HG03139 (cell line): Measurements from ENCODE around the gene LRP8.
"Not testable (repeated sequence)": the region's sequence is repeated elsewhere in the genome, so short reads cannot be mapped to it uniquely, and the experiment has no call there.

ENCODE experiments used
- ATAC-seq: cut with Tn5 transposase; IDR thresholded peaks from one replicate; pipeline ENCODE4 v1.9.1; 2021; ENCODE audit not compliant: unreplicated experiment

The LRP8 gene

DNA sequence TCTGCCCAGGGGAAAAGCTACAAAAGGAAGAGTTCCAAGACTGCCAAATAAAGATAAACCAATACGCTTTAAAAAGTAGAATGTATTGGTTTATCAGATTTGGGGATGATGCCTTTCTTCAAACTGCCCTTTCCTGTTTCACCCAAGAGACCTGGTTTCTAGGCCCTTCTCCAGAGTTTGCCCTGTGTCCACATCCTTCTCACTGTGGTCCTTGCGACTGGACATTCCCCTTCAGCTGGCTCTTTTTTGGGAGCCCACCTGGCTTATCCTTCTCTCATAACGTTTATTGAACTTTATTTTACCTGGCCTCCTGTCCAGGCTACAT is 106.9 kb downstream of the LRP8 start:
- no peak for ATAC-seq

DNA sequence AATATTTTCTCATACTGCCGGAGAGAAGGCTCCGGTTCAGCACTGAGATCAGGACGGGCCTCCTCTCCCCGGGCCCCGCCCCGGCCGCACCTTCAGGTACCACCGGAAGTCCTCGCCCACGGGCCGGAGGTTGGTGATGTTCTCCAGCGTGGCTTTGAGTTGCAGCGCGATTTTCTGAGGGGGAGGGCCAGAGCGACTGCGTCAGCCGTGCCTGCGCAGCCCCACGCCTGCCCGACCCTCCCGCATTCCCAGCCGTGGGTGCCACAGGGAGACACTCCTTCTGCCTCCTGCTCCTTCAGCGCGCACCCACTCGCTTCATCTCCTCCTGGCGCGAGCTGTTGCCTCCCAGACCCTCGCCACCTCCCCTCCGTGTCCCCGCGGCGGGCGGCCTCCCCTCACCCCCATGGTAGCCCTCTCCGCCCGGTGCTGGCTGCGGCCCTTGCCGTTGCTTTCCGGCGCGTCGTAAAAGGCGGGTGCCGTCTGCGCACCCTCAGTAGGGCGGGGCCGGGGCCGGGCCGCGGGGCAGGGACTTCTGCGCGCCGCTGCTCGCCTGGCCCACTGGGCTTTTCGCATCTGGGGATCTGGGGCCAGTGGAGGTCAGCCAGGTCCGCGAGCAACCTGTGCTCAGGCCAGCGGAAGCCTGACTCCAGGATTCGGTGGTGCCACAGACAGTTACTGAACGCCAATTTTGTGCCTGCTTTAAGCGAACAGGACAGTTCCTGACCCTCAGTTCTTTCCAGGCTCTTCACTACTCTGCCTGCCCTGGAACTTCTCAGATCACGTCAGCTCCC is 107.5 kb downstream of the LRP8 start, which contains the start of gene CZIB:
Gene CZIB, minus strand, starts transcription at position 464 of the 791 bp plus-strand sequence. Its CDS starts 59 bp downstream, at position 405.
- peak; percentile 91 for ATAC-seq

DNA sequence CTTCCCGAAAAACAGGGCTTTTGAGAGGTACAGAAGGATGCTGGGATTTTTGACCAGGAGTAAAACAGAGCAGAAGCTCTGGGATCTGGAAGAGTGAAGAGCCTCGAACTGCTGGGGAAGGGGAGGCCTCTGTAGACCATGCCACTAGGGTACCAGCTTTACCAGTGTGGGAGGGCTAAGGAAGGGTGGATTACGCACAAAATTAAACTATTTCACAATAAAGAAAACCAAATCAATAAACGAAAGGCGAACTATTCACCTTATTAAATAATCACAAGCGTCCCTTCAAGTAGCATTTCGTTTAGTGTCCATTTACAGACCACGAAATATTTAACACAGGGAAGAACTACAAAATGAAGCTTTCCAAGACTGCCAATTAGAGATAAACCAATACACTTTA is 108.2 kb downstream of the LRP8 start:
- ATAC-seq, result no peak

DNA sequence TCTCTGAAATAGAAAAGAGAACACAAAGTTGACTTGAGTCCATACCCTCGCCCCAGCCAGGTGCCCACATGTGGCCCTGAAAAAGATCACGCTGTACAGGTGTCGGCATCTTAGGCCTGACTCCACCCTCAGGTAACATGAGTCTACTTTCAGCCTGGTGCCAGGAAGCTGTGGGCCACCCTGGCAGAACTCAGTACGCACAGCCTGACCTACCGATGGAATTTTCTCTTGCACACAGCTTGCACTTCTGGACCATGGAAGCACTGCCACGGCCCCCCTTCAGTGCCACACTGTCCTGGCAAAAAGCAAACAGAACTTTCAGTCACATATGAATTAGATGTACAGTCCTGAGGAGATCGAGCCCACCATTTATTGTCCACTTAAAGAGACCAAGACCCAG is 109.7 kb downstream of the LRP8 start:
- ATAC-seq, result no peak

DNA sequence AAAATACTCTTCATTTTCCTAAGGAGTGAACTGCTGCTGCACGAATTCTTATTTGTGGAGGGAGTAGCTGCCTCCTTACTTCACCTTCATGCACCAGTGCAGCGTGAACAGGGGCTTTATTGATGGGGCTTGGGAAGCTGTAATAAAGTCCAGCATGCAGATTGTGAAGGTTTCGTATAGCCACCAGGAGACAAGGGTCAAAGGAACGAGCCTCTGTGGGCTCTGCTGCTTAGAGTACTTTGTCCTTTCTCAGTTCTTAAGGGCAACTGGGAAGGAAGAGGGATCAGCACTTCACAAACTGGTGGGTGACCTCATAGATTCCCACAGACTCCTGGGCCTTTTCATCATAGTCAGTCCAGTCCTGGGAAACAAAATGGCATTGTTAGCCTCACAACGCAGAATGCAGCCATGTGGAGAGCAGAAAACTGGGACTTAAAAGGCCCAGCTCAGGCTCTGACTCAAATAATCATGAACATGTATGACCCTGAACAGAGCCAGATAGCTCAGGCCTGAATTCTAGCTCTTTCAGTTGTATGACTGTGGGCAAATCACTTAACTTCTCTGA is 113.4 kb downstream of the LRP8 start:
- ATAC-seq, result no peak

DNA sequence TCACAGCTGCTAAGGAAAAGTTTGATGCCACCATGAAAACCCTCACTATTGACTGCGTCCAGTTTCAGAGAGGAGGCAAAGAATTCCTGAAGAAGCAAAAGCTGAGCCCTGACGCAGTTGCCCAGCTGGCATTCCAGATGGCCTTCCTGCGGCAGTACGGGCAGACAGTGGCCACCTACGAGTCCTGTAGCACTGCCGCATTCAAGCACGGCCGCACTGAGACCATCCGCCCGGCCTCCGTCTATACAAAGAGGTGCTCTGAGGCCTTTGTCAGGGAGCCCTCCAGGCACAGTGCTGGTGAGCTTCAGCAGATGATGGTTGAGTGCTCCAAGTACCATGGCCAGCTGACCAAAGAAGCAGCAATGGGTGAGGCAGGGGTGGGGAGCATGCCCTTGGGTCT is 116.9 kb downstream of the LRP8 start:
- no peak for ATAC-seq

DNA sequence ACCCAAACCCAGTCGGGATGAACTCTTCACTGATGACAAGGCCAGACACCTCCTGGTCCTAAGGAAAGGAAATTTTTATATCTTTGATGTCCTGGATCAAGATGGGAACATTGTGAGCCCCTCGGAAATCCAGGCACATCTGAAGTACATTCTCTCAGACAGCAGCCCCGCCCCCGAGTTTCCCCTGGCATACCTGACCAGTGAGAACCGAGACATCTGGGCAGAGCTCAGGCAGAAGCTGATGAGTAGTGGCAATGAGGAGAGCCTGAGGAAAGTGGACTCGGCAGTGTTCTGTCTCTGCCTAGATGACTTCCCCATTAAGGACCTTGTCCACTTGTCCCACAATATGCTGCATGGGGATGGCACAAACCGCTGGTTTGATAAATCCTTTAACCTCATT is 117.5 kb downstream of the LRP8 start:
- no peak for ATAC-seq

DNA sequence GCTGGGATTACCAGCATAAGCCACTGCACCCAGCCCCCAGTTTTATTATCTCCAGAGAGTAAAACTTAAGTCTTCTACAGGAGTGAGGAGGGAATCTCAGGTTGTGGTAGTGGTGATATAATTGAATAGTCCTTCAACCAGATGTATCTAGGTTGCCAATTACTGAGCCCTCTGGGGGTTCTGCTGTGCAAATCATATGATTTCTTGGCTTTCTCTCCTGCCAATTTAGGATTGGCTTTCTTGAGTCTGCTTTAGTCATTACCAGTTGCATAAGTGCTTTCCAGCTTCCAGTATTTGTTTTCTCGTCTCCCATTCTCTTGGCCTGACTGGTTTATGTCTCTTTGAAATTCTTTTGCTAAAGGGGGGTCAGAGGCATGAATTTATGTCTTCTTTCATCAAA is 120.1 kb downstream of the LRP8 start:
- no peak for ATAC-seq

DNA sequence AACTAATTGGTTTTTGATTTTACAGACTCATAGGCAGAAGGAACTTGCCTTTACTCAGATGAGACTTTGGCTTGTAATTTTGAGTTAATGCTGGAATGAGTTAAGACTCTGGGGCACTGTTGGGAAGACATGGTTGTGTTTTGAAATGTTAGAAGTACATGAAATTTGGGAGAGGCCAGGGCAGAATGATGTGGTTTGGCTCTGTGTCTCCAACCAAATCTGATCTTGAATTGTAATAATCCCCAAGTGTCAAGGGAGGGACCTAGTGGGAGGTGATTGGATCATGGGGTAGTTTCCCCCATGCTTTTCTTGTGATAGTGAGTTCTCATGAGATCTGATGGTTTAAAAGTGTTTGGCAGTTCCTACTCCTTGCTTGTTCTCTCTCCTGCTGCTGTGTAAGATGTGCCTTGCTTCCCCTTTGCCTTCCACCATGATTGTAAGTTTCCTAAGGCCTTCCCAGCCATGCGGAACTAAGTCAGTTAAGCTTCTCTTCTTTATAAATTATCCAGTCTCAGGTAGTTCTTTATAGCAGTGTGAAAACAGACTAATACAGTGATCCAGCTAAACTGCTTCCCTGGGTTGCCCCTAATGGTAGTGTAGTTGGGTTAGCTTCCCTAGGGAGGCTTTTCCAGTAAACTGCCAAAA is 121.0 kb downstream of the LRP8 start:
- no peak for ATAC-seq

DNA sequence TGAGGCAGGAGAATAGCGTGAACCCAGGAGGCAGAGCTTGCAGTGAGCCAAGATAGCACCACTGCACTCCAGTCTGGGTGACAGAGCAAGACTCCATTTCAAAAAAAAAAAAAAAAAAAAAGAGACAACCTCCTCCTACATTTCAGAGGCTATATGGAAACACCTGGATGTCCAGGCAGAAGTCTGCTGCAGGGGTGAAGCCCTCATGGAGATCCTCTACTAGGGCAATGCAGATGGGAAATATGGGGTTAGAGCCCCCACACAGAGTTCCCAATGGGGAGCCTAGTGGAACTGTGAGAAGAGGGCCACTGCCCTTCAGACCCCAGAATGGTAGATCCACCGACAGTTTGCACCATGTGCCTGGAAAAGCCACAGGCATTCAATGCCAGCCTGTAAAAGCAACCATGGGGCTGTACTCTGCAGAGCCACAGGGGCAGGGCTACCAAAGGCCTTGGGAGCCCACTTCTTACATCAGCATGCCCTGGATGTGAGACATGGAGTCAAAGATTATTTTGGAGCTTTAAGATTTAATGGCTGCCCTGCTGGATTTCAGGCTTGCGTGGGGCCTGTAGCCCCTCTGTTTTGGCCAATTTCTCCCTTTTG is 121.7 kb downstream of the LRP8 start:
- ATAC-seq, result not testable (repeated sequence)

DNA sequence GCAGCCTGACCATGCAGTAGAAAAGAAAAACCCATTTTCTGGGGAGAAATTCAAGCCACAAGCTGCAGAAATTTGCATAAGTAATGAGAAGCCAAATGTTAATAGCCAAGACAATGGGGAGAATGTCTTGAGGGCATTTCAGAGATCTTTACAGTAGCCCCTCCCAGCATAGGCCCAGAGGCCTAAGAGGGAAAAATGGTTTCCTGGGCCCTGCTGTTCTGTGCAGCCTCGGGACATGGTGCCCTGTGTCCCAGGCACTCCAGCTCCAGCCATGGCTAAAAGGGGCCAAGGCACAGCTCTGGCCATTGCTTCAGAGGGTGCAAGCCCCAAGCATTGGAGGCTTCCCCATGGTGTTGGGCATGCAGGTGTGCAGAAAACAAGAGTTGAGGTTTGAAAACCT is 122.4 kb downstream of the LRP8 start:
- not testable (repeated sequence) for ATAC-seq

DNA sequence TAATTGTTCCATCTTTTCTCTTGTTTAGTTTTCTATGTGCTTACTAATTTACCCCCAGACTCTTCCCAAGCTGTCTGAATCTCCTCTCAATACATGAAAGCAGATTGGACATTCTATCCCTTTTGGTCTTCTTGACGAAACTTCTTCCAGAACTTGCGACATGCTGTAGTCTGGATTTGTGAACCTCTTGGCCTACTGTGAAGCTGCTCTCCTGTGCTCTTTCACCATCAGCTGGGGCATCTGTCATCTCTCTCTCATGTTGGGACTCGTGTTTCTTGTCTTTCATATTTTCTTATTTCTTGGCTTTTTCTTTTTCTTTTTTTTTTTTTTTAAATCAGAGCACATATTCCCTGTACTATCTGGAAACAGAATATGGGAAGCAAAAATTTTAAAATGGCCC is 124.4 kb downstream of the LRP8 start:
- ATAC-seq, result no peak

DNA sequence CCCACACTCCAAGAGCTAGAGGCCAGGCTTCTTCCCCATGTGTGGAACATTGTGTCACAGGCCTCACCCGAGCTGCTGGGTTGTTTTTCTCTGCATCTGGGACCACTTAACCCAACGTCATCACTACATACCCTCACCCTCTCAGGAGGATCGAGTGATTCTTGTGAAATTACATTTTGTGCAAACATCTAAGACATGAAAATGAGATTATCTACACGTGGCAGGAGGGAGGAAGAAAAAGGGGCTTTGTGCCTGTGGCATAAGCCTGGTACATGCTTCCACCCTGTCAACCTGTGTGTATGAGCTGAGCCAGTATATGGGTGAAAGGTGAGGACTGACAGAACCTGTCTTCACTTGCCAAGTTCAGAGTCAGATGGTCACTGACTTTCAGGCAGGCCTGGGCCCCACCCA is 129.6 kb downstream of the LRP8 start:
- no peak for ATAC-seq

DNA sequence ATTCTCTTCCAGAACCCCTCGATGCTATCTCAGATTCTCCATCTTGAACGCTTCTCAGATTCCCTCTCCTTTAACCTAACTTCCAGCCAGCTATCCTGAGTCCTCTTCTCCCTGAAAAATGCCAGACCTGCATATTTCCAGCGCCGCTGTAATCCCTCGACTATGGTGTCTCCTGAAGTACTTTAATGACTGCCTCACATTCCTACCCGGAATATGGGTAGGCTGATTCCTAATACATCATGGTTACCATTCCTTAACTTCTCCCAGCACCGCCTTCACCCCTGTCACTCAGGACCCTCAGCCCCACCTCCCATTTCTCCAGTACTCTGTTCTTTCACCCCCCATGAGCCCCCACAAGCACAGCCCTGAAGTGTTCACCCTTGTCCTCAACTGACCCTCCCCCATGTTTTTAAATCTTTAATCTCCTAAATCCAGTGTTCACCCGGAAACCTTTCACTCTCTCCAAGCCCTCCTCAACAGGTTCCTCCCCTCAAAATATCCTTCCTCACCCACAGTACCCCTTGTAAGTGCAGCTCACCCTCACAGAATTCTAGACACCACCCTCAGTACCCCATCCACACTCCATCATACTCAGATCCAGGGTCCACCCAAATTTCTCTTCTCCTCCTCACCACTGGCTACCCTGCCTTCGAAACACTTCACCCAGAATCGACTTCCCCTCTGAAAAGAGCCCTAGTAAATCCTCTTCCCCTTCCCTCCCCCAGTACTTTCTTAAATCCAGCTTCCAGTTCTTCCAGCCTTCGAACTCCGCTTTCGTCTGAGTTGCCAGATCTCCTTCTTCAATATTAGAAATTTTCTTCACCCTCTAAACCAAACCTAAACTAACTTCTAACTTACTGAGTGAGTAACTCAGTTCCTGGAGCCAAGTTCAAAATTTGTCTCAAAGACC is 130.3 kb downstream of the LRP8 start:
- no peak for ATAC-seq

DNA sequence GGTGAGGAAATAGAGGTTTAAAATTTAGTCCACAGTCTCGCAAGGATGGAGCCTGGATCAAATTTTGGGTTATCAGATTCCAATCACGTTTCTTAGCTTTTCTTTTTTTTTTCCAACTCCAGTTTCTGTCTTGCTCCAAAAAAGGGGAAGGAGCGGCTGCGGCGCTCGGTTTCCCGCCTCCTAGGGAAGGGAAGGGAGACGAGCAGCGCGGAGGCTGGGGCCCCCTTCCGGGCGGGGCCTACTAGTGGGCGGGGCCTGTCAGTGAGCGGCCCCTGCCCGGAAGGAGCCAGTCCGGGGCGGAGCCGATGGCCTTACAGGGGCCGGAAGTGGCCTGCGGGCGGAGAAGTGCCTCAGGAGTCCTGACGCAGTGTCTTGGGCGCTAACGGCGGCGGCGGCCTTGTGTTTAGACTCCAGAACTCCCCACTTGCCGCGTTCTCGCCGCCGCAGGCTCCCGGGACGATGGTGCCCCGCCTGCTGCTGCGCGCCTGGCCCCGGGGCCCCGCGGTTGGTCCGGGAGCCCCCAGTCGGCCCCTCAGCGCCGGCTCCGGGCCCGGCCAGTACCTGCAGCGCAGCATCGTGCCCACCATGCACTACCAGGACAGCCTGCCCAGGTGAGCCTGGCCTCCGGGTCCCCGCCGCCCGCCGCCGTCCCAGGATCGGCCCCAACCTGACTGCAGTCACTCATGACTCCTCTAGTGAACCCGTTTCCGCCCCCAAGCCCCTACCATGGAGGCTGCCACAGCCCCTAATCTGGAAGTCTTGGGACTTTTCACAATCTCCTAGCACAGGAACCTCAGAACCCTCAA is 131.2 kb downstream of the LRP8 start, which contains the start of gene CPT2:
Gene CPT2, plus strand, starts transcription at position 340 of the 806 bp plus-strand sequence. Its CDS starts 120 bp downstream, at position 460.
- ATAC-seq, result peak; percentile 97

DNA sequence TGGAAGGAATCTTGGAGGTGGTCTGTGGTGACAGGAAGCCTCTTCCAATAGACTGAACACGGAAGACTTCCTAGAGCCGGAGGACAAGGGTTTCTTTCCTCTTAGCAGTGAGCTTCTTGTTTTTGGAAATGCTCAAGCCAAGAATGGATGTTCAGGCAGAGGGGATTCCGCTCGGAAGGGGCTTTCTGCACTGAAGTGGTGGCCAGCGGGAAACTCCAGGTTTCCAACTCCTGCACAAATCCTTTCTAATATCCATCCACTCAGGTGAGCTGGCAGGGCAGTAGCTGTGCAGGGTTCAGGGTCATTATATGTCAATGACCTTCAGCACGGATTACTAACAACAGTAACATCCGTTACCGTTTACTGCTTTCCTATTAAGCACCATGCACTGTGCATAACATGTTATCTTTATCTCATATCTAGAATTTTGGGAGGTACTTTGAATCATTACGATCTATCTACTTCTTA is 131.8 kb downstream of the LRP8 start:
- ATAC-seq, result no peak

DNA sequence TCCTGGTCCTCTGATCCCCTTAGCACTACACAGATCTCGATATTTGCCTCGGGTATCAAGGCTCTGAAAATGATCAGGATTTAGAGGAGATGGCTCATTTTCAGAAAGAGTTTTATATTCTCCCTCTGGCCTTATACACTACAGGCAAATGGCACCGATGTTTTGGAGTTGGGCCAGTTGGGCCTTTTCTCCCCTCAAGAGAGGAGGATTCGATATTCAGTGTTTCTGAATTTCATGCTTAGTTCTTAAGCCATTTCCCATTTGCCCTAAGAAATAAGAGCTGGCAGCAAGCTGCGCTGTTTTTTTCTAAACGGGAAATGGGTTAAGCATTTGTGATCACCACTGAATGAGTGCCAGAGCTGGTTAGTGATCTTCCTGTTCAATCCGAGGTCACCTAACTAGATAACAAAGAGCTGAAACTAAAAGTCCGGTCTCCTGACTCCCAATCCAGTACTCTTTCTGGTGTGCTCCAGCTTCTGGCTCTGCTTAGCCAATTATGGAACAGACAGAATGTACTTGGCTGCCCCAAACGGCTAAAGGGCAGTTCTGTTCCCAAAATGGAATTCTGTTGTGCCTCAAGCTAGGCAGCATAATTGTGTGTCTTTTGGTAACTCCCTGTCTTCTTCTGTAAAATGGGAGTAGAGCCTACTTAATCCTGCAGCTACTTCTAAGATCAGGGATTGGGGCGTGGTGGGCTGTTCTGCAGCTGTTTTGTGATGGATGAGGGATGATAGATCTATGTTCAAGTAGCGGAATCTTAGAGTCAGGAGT is 132.4 kb downstream of the LRP8 start:
- ATAC-seq, result no peak
